Inflammatory macrophage treated with lipopolysaccharide for 4 hours (primary cell): ENCODE measurements around the gene ASXL1.

Source experiments
- DNase-seq: peaks from one replicate; pipeline ENCODE4 v3.0.0-alpha.2; 2020

The ASXL1 gene

GRCh38 chr20:32482442-32483261, 124.5 kb downstream of the ASXL1 start:
- peak; percentile 75 for DNase-seq

GRCh38 chr20:32483351-32484224, 125.5 kb downstream of the ASXL1 start:
- DNase-seq: peak; percentile 45

- DNase-seq: no peak
These were observed 126.3 kb downstream of the ASXL1 start for GRCh38 chr20:32484225-32484957.

- DNase-seq: peak; percentile 82
These were observed 127.0 kb downstream of the ASXL1 start for GRCh38 chr20:32484958-32485769.

- no peak for DNase-seq
These were observed 127.8 kb downstream of the ASXL1 start for GRCh38 chr20:32485770-32486478.

GRCh38 chr20:32487381-32487780, 129.2 kb downstream of the ASXL1 start:
- no peak for DNase-seq

GRCh38 chr20:32488066-32488838, 130.1 kb downstream of the ASXL1 start:
- DNase-seq: no peak
